Limb (tissue), 2 donors: Measurements from ENCODE around the gene TSPAN3.

Experiments
- DNase-seq, 2 donors: peaks; one replicate each; pipeline ENCODE4 v3.0.0-alpha.2; 2016; ENCODE audit errors: extremely low spot score in 2 of 2

The TSPAN3 gene

DNA sequence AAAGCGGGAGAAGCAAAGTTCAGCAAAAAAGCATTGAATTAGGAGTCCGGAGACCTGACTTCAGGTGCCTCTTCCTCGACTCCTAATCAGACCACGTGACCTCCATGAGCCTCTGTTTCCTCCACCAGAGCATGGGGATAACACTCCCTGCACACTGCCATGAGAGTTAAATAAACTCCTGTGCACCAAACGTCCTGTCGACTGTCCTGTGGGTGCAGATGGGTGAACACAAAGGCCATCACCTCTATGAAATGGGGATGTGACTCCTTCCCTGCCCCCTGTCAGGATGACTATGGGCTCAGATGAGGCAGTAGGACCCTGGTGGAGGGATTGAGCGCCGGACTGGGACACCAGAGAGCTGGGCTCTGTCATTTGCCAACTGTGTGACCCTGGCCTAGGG, 13.5 kb upstream of the TSPAN3 start:
- no peak for DNase-seq

DNA sequence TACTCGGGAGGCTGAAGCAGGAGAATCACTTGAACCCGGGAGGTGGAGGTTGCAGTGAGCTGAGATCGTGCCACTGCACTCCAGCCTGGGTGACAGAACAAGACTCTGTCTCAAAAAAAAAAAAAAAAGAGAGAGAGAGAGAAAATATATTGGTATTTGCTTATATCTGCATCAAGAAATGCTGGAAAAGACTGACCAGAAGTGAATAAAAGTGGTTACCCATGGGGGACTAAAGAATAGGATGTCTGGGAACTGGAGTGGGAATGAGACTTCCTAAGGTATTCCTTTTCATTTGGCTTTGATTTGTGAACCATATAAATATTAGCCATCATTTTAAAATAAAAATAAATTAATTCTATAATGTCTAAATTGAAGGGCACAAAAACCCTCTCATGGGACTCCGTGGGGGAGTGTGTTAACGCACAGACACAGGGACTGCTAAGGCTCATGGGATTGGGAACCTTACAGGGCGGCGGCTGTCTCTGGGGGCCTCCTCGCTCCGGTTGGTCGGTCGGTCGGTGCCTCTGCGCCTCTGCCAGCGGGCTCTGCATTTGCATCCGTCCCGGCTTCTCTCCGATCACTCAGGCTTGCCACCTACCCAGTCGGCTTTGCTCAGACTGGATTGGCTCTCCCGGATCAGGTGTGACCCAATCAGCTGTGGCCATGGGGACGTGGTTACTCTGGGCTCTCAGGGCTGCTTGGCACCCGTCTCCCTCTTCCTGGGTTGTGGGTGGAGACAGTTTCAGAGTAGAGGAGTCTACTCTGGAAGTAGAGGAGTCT, 12.7 kb upstream of the TSPAN3 start:
- DNase-seq = peak in 1 of 2 donors; percentile 49

DNA sequence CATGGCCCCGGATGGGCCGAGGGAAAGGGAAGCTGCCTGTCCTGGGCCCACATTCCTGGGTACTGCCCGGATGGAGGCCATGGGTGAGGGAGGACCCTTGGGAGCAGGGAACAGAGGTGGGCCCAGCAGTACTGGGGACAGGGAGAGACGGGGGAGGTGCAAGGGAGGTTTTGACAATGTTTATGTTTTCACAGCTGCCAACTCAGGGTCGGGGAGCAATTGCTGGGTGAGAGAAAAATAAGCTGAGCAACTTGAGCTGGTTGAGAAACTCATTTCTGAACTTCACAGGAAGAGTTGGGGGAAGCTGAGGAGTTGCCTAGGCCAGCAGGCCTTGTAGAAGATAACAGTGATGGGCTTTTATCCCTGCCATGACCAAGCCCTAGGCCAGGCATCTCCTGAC, 11.1 kb upstream of the TSPAN3 start:
- no peak for DNase-seq

DNA sequence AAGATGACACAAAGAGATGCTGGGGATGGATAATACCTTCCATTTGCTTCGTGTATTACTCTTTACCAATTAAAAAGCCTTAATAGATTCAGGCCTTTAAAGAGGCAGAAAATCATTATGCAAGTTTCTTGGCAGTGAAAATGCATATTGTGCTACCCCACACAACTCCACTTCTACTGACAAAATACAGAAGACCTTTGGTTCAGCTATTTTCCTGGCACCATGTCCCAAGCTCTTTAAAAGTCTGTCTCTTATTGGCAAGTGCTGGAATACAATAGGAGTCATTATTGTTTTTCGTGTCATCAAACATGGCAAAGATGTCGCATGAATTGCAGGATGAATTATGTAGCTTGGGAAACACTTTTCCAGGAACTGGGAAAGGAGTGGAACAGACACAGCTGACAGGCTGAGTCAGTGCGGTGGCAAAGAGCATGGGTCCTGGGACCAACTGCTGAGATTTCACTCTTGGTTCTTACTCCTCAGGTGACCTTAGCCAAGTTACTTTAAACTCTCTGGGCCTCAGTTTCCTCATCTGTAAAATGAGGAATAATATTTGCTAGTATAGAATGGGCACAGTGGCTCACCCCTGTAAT, 5.5 kb upstream of the TSPAN3 start:
- DNase-seq = no peak

DNA sequence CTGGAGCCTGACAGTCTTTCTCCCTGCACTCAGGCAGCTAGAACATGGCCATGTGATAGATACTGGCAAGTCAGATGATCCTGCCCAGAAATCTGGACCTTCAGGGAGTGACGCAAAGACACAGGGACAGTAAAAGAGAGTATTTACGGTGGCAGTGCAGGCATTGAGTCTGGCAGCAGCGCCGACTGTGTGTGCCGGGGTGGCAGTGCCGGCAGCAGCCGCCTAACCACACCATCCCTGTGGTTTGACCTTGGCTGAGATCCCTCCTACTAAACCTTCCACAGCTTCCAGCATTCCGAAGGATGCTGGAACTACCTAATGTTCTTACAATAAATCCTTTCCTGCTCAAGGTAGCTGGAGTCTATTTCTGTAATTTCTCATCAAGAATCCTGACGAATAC, 4.6 kb upstream of the TSPAN3 start:
- no peak for DNase-seq

DNA sequence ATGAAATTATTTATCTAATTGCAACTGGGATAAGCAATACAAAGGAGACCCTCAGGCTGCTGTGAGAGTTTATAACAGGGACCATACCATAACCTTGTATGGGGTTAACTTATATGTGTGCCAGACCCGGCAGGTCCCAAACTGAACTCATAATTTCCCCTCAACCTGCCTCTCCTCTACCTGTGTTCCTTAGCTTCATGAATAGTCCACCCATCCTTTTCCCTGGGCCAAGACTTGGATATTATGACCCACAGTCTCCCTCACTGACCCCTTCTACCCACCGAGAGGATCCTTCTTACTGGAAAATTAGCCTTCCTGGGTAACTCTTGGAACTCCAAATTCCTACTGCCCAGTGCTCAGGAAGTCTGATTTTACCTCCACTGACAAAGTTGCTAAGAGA, 3.4 kb upstream of the TSPAN3 start:
- DNase-seq = no peak

DNA sequence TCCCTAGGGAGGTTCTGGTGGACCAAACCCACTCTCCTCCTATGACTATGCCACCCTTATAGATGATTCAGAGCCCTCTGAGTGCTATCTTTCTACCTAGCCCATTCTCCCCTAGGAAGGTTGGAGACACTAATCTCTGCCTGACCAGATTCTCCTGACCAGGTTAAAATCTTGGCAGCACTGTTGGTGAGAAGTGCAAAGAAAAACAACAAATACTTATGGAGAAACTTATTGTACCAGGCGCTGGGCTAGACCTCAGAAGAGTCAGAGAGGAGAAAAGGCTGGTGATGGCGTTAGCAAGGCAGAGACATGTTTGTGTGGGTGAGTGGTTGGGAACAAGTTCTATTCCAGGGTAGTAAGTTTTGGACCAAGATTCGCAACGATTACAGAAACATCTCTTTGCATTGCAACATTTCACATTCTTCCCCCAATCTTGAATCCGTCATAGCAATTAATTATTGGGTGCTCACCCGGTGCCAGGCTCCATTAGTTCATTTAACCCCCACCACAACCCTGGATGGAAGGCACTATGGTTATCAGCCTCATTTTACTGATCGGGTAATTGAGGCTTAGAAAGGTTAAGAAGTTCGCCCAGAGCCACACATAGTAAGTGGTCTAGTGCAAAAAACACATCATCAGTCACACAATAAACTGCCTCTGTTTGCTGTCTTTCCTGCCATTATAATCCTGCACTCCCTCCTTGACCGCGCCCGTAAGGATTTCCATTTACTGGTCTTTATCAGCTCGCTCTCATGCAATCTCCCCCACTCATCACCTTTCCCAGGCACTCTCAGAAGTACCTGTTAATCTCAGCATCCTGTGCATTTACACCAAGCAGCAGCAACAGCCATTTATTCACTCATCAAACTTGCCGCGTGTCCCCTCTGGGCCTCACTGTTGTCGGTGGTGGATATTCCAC, 655 bp upstream of the TSPAN3 start:
- no peak for DNase-seq

DNA sequence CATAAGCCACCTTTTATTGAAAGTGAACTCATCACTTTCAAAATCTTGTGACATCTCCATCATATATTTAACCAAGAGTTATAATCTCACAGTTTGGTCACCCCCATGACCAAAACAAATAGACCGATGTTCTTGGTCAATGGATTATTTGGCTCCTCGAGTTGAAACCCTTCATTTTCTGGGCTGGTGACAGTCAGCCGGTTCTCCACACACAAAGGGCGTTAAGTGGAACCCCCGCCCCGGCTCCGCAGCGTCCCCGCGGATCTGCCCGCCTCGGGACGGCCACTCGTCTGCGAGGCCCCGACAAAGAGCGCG, 772 bp downstream of the TSPAN3 start:
- no peak for DNase-seq

DNA sequence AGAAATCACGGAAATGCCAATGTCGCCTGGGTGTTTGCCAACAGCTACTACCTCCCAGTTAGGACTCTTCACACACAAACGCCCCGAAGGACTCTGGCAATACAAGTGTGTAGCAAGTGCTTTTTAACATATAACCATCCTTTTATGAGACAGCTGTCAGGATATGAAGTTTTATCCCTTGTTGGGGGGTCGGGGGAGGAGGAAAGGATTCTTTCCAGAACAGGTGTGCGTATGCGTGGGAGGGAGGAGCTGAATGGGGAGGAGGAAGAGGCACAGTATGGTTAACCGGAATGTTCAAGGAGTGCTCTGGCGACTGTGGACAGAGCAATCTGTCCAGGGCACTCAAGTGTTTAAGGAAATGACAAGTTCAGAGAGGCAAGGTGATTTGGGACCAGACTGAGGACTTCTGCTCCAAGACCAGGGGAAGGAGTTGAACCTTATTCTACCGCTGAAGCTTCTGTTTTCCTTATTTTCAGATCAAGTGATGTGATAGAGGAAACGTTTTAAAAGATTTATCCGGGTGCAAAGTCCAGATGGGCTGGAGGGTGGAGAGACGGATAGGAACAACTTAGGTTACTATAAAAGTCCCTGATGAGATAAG, 1.3 kb downstream of the TSPAN3 start:
- peak; percentile 26 to 39 for DNase-seq

DNA sequence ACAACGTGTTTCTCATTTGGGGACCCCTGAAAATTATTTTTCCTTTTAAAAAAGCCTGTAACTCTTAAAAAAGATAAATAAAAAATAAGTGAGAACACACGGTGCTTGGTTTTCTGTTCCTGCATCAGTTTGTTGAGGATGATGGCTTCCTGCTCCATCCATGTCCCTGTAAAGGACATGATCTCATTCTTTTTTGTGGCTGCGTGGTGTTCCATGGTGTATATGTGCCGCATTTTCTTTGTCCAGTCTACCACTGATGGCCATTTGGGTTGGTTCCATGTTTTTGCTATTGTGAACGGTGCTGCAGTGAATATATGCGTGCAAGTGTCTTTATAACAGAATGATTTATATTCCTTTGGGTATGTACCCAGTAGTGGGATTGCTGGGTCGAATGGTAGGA, 2.3 kb downstream of the TSPAN3 start:
- no peak for DNase-seq

DNA sequence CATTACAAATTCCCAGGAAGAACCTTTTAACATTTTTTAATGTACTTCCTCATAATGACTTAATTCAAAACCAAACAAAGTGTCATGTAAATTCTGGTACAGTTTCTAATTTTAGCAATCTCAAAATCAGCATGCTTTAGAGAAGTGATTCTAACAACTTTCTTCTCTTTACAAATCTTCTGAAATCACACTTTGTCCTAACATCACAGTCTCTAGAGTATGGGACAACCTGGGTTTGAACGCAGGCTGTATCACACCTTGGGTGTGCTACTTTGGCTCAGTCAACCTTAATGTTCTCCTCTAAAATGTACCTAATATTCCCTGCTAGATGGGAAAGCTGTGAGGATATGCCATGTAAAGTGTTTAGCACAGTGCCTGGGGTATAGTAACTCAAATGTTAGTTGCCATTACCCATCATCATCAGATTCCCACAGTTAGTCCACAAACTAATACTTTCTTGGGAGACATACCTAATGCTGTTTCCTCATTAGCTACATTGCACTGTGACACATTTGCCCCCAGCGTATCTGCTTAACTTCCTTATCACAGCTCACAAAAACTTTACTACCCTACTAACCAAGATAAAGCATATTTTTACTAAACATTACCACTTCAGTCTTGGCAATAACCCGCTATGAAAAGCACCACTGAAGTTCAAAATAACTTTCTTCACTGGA, 3.1 kb downstream of the TSPAN3 start:
- DNase-seq = no peak

DNA sequence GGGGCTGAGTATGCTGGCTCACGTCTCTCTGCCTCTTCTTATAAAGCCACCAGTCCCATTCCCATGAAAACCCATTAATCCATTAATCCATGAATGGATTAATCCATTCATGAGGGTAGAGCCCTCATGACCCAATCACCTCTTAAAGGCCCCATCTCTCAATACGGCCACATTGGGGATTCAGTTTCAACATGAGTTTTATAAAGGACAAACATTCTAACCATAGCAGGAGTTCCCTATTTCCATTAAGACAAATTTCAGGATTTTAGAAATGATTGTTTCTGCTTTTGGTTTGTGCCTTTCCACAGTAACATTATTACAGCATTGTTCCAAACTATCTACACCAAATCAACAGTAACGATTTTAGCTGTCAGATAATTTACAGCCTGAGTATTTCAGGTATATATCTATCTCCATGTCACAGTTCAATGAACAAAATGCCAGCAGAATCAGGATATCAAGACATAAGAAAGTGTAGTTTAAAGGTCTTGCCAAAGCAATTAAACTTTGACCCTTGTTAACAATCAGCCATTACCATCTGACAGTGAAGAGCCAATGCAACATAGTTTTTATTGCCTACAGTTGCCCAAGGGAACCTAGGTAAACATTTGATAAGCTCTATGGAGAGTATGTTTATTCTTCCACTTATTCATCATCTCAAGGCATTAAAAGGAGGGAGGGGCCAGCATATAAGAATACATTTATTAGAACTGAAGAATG, 3.8 kb downstream of the TSPAN3 start:
- DNase-seq = no peak

DNA sequence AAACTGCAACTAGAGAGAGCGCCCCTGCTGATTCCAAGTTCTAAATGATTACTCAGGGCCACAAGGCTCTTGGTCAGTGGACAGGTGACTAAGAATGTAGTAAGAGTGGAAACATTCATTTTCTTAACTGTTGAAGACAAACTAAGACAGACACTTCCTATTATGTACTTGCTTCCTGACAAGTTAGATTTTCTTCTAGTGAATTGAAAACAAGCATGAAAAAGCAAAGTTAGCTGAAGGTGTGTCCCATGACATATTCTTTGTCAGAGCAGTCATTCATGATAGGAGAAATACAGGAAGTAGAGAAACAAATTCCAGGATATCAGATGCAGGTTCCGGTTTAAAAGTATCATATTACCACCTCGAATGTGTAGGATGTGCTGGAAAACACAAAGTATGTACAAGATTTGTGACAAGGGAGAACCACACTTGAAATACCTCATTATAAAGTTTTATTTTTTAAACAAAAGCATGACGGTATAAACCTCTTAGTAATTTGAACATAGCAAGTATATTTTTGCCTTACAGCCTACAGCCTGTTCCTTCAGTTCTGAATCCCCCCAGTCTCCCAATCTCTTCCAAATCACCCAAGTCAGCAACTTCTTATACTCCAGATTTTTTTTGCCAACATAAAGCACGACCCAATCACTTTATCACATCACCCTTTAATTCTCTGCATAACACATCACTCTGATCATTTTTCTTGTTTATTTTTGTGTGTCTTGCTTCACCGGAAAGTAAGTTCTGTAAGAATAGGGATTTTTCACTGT, 6.2 kb downstream of the TSPAN3 start:
- no peak for DNase-seq

DNA sequence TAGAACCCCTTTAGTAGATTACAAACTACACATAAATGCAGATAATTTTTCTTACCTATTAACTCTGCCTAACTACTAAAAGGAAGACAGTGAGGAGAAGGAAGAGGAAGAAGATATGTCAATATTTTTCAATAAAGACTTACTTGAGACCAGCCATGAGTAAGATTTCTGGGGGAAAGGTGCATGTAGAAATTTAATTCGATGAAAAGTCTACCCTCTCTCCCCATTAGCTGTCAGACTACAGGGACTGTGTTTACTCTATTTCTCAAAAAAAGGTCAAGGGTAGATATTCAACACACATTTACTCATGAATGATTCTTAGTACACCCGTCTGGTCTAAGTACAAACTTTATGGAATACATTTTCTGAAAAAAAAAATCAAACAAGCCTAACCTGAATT, 6.8 kb downstream of the TSPAN3 start:
- no peak for DNase-seq

DNA sequence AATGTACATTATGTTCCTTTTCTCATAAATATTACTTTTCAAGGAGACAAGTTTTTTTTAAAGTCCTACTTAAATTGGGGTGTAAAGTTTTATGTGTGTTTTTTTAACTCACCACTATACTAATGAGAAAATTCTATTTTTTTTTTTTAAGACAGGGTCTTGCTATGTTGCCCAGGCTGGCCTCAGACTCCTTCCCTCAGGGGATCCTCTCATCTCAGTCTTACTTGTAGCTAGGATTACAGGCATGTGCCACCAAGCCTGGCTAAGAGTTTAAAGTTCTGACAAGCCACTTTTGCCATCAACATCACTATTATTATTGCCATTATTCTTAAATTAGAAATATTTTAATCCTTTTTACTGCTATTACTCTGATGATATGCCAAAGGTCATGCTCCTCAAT, 7.7 kb downstream of the TSPAN3 start:
- no peak for DNase-seq

DNA sequence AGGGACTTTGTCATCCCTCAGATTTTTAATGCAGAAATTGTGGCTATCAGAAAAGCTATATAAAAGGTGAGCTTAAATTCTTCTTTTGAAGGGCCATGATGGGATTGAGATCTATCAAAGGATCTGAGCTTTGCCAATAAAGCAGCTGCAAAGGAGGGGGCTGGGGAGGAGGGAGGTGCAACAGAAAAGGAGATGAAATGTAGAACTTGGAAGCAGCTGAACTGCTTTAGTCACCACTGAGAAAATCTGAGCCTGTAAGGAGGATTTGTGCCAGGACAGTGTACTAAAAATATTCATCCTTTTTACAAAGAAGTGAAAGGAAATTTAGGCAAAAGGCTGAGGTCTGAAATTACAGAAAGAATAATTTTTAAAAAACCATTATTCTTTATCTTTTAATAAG, 10.4 kb downstream of the TSPAN3 start:
- DNase-seq = peak in 1 of 2 donors; percentile 72

DNA sequence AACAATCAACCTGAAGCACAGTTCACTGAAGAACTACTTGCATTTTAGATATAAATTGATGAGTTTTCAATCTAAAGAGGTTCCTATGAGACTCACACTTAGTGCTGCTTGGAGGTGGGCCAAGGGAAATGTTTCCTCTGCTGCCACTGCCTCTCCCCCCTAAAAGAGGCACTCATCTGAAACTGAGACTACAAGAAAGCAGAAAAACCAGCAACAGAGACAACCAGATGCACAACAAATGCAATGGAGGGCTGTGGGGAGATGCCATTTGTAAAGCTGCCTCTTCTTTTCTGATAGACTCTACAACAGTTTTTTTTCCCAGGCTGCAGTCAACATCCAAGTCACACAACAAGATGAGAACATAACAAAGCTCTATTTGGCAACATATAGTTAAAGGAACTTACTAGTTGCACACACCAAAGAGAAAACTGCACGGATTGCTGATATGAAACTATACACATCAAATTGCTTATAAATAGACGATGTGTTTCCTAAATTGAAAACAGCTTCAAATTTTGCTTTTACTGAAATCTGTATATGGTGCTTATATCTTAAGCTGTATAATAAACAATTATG, 11.0 kb downstream of the TSPAN3 start:
- DNase-seq = peak in 1 of 2 donors; percentile 51

DNA sequence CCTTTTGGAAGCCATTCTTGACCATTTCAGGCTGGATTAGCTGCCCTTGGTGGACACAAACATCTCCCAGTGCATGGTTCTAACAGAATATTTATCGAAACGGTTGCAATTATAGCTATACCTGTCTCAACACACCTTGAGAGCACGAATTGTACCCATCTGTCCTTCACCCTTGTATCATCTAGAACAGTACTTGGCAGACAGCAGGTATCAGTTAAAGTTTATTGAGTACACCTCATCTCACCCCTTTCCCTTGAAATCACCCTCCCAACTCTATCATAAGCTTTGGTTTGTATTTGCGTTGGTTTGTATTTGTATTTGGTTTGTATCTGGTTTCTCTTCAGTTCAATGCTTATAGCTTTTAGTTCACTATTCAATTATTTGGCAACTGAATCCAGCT, 12.4 kb downstream of the TSPAN3 start:
- DNase-seq = no peak

DNA sequence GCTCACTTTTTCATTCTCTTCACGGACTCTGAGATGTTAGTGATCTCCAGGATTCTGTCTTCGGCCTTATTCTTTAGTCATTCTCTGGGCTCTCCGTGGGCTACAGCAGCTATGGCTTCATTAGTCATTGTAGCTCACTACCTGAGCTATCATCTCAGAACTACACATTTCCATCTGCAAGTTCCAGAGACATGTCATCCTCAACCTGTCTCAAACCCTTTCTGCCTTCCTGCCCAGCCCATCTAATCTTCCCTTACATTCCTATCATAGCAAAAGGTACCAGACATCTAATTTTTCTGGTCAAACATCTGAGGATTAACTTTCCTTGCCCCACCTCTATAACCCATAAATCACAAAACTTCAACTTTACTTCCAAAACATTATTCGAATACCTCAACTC, 13.2 kb downstream of the TSPAN3 start:
- no peak for DNase-seq

DNA sequence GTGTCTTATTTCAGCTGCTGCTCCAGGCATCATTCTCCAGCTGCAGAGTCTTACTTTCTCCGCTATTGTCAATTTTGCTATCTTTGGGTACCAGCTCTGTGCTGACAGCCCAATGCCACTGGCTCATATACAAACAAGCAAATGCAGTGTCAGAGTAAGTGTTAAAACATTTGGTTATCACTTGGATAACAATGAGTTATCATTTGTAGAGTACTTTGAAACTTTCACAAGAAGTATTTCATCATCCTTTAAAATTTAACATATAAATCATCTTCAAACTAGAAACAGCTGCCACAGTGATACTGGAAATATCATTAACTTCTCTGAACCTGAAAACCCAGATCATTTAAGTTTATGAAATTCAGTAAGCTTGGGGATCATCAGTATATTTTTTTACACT, 13.8 kb downstream of the TSPAN3 start:
- DNase-seq = no peak
